ENCODE data around the gene HIP1. TPM values are rescaled to one million over a fixed set of nuclear protein-coding genes. Genes with fewer than 3 reads are reported as not detected.

HIP1 gene
- total RNA-seq, 1 experiment from 2014 or later, result 43.3 TPM

- H3K27ac ChIP-seq (ENCODE audit: low read length), result no peak overlapping the region
- POLR2A ChIA-PET, result interaction anchor here (0.5 to 0.6 kb wide), 2 partner anchors 11 to 20 kb away, joined by 3 to 5 read pairs; no protein-coding TSS in a partner anchor
- TF ChIP-seq SIN3A (IDR thresholded peaks at IDR 0.05; ENCODE audit: borderline replicate concordance, insufficient read depth, low read depth, low read length), result no peak
- TF ChIP-seq POLR2AphosphoS5 (IDR thresholded peaks at IDR 0.05; ENCODE audit: low read depth, low read length), result no peak
- TF ChIP-seq, protein P1, sequence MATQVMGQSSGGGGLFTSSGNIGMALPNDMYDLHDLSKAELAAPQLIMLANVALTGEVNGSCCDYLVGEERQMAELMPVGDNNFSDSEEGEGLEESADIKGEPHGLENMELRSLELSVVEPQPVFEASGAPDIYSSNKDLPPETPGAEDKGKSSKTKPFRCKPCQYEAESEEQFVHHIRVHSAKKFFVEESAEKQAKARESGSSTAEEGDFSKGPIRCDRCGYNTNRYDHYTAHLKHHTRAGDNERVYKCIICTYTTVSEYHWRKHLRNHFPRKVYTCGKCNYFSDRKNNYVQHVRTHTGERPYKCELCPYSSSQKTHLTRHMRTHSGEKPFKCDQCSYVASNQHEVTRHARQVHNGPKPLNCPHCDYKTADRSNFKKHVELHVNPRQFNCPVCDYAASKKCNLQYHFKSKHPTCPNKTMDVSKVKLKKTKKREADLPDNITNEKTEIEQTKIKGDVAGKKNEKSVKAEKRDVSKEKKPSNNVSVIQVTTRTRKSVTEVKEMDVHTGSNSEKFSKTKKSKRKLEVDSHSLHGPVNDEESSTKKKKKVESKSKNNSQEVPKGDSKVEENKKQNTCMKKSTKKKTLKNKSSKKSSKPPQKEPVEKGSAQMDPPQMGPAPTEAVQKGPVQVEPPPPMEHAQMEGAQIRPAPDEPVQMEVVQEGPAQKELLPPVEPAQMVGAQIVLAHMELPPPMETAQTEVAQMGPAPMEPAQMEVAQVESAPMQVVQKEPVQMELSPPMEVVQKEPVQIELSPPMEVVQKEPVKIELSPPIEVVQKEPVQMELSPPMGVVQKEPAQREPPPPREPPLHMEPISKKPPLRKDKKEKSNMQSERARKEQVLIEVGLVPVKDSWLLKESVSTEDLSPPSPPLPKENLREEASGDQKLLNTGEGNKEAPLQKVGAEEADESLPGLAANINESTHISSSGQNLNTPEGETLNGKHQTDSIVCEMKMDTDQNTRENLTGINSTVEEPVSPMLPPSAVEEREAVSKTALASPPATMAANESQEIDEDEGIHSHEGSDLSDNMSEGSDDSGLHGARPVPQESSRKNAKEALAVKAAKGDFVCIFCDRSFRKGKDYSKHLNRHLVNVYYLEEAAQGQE (IDR thresholded peaks at IDR 0.05; ENCODE audit: insufficient read depth in 1 of 2, low read depth in 2 of 2, low read length in 1 of 2), result no peak
- TF ChIP-seq, protein P2, sequence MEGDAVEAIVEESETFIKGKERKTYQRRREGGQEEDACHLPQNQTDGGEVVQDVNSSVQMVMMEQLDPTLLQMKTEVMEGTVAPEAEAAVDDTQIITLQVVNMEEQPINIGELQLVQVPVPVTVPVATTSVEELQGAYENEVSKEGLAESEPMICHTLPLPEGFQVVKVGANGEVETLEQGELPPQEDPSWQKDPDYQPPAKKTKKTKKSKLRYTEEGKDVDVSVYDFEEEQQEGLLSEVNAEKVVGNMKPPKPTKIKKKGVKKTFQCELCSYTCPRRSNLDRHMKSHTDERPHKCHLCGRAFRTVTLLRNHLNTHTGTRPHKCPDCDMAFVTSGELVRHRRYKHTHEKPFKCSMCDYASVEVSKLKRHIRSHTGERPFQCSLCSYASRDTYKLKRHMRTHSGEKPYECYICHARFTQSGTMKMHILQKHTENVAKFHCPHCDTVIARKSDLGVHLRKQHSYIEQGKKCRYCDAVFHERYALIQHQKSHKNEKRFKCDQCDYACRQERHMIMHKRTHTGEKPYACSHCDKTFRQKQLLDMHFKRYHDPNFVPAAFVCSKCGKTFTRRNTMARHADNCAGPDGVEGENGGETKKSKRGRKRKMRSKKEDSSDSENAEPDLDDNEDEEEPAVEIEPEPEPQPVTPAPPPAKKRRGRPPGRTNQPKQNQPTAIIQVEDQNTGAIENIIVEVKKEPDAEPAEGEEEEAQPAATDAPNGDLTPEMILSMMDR (IDR thresholded peaks at IDR 0.05), result no peak
- TF ChIP-seq TCF7L2 (IDR thresholded peaks at IDR 0.05; ENCODE audit: low read depth, low read length), result no peak
- no peaks in the 10 kb centered on the region for H3K9me3 ChIP-seq (ENCODE audit: control insufficient read depth, insufficient read depth, low read depth, low read length)
- CTCF ChIA-PET, result interaction anchor here (0.5 to 0.6 kb wide), 2 partner anchors 7 to 14 kb away, joined by 3 to 4 read pairs; no protein-coding TSS in a partner anchor
- no peak for DNase-seq (ENCODE audit: low read depth, low spot score)
- H3K36me3 ChIP-seq (ENCODE audit: control insufficient read depth, insufficient read depth, low read length), result no peaks in the 10 kb centered on the region
- no peak for ATAC-seq
- in situ Hi-C loops (cut with HindIII; ENCODE audit: low pct_unique_long_range_greater_than_20kb, low sequenced_read_pairs) (no loop called here), intact Hi-C loops (cut with micrococcal nuclease; ENCODE audit: unreplicated experiment) (loop anchor here (10.0 kb wide), 1 partner anchor 87 kb away; no protein-coding TSS in a partner anchor)
- H3K4me3 ChIP-seq (ENCODE audit: low read depth in 2 of 2, low read length in 2 of 2), result no peak overlapping the region
- H3K4me1 ChIP-seq (ENCODE audit: control insufficient read depth, insufficient read depth, low read length), result peaks cover 11% of the 10 kb centered on the region
- BruUV-seq (replicated peaks), result no TSS peak
- H3K27me3 ChIP-seq (ENCODE audit: control insufficient read depth, insufficient read depth, low read length), result no peaks in the 10 kb centered on the region
Measured at GRCh38 chr7:75732016-75732521, 6.7 kb downstream of the HIP1 start.

DNA sequence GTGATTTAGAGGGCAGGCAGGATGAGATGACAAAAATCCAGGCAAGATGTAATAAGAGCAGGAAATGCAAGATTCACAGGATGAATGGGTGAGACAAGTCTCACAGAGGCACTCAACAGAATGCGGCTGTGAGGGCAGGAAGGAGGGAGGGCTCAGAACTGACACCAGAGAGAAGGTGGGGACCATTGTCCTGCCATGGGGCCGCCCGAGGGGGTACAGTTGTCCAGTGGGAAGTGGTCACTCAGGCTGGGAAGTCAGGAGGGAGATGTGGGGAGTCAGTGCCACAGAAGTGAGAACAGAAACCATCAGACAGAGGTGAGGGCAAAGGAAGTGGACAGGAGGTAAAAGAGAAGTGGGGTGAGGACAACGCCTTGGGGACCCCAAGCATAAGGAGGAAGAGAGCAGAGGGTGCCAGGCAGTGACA lies 8.9 kb downstream of the HIP1 start:
- CTCF ChIA-PET, result no interaction called here
- Histone ChIP-seq H3K27ac (ENCODE audit: low read length) (no peak overlapping the region), H3K36me3 (ENCODE audit: control insufficient read depth, insufficient read depth, low read length) (no peaks in the 10 kb centered on the region), H3K4me1 (ENCODE audit: control insufficient read depth, insufficient read depth, low read length) (peaks cover 11% of the 10 kb centered on the region), H3K9me3 (ENCODE audit: control insufficient read depth, insufficient read depth, low read depth, low read length) (no peaks in the 10 kb centered on the region), H3K4me3 (ENCODE audit: low read depth in 2 of 2, low read length in 2 of 2) (no peak overlapping the region), H3K27me3 (ENCODE audit: control insufficient read depth, insufficient read depth, low read length) (no peaks in the 10 kb centered on the region)
- DNase-seq (ENCODE audit: low read depth, low spot score) (no peak), ATAC-seq (no peak)
- no TSS peak for BruUV-seq (replicated peaks)
- in situ Hi-C loops (cut with HindIII; ENCODE audit: low pct_unique_long_range_greater_than_20kb, low sequenced_read_pairs), result no loop called here
- TF ChIP-seq, protein P1 (IDR thresholded peaks at IDR 0.05; ENCODE audit: insufficient read depth in 1 of 2, low read depth in 2 of 2, low read length in 1 of 2), result no peak
- TF ChIP-seq TCF7L2 (IDR thresholded peaks at IDR 0.05; ENCODE audit: low read depth, low read length) (no peak), SIN3A (IDR thresholded peaks at IDR 0.05; ENCODE audit: borderline replicate concordance, insufficient read depth, low read depth, low read length) (no peak), POLR2AphosphoS5 (IDR thresholded peaks at IDR 0.05; ENCODE audit: low read depth, low read length) (no peak)
- TF ChIP-seq, protein P2 (IDR thresholded peaks at IDR 0.05), result no peak
- POLR2A ChIA-PET, result no interaction called here
- intact Hi-C loops (cut with micrococcal nuclease; ENCODE audit: unreplicated experiment), result loop anchor here (10.0 kb wide), 1 partner anchor 85 kb away; no protein-coding TSS in a partner anchor
